LNCaP clone FGC (cell line): ENCODE measurements around the gene TLDC2.

ENCODE experiments used
- DNase-seq: peaks from one replicate; pipeline ENCODE4 v3.0.0-alpha.2; 2011; ENCODE audit warnings: low read depth
- H3K4me3 ChIP-seq: 2 replicates; pipeline ENCODE4 v1.5.1; 2011; ENCODE audit warnings: mild to moderate bottlenecking, low read depth, low read length, control low read depth
- TF ChIP-seq, protein P1 (sequence below): IDR thresholded peaks from 2 replicates; pipeline ENCODE4 v1.5.1; 2012; ENCODE audit warnings: mild to moderate bottlenecking; ENCODE audit not compliant: control insufficient read depth, insufficient read depth; ENCODE audit errors: extremely low read depth

Gene TLDC2

DNA sequence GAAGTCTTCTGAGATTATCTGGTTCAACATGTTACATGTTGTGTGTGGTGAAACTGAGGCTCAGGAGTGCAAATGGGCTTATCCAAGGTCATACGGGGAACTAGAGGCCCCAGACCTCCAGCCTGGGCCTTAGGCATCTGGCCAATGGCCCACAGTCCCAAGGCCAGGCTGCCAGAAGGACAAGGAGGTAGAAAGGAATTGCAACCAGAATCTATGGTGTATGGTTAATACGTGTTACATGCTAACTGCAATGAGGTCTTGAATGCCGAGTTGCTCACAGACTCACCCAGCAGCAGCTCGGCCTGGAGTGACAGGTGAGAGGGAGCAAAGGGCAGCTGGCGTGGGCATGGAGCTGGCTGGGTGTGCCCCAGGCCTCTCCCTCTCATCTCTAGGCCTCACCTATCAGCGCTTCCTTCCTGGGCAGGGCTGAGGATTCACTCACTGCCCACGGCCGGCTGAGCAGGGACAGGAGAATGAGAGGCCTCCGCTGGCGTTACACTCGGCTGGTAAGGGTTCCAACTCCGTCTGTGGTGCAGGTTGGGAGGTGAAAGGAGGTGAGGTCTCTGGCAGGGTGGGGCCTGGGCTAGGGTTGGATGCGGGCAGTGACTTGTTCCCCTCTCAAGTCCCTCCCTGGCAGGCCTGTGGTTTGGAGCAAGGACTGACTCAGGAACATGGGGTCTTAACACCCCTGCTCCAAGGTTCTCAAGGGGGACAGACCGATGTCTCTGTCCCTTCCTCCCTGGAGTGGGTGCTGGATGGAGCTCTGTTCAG, at the start of gene TLDC2:
Gene TLDC2, plus strand, starts transcription at position 437 of the 771 bp plus-strand sequence. Its CDS starts 37 bp downstream, at position 474.
- TF ChIP-seq, protein P1, sequence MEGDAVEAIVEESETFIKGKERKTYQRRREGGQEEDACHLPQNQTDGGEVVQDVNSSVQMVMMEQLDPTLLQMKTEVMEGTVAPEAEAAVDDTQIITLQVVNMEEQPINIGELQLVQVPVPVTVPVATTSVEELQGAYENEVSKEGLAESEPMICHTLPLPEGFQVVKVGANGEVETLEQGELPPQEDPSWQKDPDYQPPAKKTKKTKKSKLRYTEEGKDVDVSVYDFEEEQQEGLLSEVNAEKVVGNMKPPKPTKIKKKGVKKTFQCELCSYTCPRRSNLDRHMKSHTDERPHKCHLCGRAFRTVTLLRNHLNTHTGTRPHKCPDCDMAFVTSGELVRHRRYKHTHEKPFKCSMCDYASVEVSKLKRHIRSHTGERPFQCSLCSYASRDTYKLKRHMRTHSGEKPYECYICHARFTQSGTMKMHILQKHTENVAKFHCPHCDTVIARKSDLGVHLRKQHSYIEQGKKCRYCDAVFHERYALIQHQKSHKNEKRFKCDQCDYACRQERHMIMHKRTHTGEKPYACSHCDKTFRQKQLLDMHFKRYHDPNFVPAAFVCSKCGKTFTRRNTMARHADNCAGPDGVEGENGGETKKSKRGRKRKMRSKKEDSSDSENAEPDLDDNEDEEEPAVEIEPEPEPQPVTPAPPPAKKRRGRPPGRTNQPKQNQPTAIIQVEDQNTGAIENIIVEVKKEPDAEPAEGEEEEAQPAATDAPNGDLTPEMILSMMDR: no peak
- no peak for DNase-seq
- no peak within 1 kb of the TSS for H3K4me3 ChIP-seq

DNA sequence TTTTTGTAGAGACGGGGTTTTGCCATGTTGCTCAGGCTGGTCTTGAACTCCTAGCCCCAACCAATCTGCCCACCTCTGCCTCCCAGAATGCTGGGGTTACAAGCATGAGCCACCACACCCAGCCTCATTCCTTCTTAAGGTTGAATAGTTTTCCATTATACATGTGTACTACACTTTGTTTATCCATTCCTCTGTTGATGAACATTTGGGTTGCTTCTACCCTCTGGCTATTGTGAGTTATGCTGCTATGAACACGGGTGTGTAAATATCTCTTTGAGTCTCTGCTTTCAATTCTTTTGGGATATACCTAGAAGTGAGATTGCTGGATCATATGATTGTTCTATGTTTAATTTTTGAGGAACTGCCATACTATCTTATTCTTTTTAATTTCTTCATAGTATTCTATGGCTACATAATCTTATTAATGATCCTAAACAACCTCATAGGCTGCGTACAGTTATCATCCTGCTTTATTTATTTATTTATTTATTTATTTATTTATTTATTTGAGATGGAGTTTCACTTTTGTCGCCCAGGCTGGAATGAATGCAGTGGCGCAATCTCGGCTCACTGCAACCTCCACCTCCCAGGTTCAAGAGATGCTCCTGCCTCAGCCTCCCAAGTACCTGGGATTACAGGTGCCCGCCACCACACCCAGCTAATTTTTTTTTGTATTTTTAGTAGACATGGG, 49.2 kb upstream of the TLDC2 start:
- TF ChIP-seq, protein P1: no peak
- H3K4me3 ChIP-seq: no peak overlapping the region
- no peak for DNase-seq

DNA sequence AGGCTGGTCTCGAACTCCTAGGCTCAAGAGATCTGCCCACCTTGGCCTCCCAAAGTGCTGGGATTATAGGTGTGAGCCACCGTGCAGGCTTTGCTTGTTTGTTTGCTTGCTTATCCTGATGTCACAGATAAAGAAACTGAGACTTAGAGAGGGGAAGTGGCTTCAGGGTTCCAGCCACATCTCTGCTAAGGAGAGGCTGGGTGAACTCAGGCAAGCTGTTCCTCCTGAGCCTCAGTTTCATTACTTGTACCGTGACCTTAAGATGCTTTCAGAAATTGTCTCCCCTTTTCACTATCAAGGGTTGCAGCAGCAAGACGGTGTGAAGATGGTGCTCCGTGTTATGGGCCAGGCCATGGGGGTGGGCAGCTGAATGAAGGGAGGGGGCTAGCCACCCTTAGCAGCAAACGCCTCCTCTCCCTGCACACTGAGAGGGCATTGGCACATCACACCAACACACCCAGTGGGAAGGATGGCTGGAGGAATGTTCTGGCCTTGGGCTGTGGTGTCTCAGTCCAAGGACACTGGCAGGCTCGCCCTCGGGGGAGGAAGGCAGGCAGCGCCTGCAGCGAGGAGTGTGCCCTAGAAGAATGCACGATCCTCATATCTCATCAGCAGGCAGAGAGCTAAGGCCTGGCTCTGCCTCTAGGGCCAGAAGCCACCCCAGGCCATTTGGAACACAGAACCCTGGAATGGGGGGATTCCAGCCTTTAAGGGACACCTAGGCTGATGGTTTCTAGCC, 48.2 kb upstream of the TLDC2 start:
- no peak overlapping the region for H3K4me3 ChIP-seq
- DNase-seq: no peak
- TF ChIP-seq, protein P1: no peak

DNA sequence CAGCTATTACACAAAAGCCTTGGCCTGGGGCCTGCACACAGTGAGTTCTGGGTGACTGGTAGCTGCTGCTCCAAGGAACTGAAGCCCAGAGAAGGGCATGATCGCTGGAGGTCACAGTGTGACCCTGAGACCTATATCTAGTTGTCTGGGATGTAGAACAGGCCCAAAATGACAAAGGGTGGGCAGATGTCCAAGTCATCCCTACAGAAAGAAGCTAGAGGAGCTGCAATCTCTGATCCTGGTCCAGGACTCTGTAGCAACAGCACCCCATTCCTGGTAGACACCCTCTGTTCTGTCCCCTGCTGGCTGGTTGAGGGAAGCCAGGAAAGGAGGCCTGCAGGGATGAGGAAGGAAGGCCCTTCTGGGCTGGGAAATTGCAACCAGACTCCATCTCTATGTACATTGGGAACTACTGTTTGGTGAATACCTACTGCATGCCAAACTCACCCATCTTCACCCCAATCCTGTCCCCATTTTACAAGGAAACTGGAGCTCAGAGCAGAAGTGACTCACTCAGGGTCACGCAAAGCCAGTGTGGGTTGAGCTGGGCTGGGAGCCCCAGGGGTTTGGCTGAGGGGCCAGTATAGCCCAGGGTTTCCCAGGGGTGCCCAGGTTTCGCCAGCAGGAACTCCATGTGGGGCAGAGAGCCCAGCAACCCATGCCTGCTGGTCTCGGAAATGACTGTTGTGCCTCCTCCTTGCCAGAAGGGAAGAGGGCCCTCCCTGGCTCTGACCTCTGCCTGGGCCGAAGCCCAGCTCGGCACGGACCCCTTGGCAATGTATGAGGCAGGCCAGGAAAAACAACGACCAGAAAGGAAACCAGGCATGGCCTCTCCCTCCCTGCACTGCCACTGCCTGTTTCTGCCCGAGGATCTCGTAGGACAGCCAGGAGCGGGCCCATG, 44.9 kb upstream of the TLDC2 start:
- H3K4me3 ChIP-seq: no peak overlapping the region
- TF ChIP-seq, protein P1: no peak
- no peak for DNase-seq

DNA sequence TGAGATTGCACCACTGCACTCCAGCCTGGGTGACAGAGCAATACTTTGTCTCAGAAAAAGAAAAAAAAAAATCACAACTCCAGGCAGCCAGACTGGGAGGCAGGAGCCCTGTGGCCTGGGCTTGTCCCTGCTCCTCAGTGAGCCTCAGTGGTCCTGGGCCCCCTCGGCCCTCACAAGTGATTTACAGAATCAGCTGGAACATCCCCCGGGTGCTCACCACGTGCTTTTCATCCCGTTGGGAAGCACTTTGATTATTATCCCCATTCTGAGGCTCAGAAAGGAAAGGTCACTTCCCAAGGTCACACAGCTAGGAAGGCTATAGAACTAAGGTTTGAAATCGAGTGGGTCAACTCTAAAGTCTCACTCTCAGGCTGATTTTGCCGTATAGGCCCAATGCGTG, 43.1 kb upstream of the TLDC2 start:
- DNase-seq: no peak
- no peak overlapping the region for H3K4me3 ChIP-seq
- TF ChIP-seq, protein P1: no peak
